HEK293T (cell line): Measurements from ENCODE around the gene KCNE1.
"Not testable (repeated sequence)": the region's sequence is repeated elsewhere in the genome, so short reads cannot be mapped to it uniquely, and the experiment has no call there.

Source experiments
- CTCF ChIA-PET: fragments of 350-600 bp; formaldehyde crosslinking; extraction: SDS; loops from one replicate; lab custom pipeline; 2021; ENCODE audit warnings: antibody characterized with exemption, inconsistent platforms; lab: Yijun Ruan, JAX
- POLR2A ChIA-PET: fragments of 350-600 bp; formaldehyde crosslinking; extraction: SDS; loops from one replicate; lab custom pipeline; 2020; ENCODE audit warnings: antibody characterized with exemption, inconsistent platforms; lab: Yijun Ruan, JAX
- DNase-seq: peaks from one replicate; pipeline ENCODE4 v3.0.0; 2012; ENCODE audit warnings: mixed read lengths; ENCODE audit errors: extremely low spot score
- ARNT ChIP-seq: fragments of 450-650 bp; IDR thresholded peaks from 2 replicates; pipeline ENCODE4 v1.6.1; 2017; ENCODE audit warnings: mild to moderate bottlenecking
- BHLHE40 ChIP-seq: fragments of 450-650 bp; IDR thresholded peaks from 2 replicates; pipeline ENCODE4 v1.6.1; 2016; ENCODE audit warnings: mild to moderate bottlenecking, moderate library complexity, borderline replicate concordance
- CTBP1 ChIP-seq: fragments of 450-650 bp; IDR thresholded peaks from 2 replicates; pipeline ENCODE4 v1.6.1; 2016; ENCODE audit warnings: borderline replicate concordance
- ELF4 ChIP-seq: fragments of 450-650 bp; IDR thresholded peaks from 2 replicates; pipeline ENCODE4 v1.6.1; 2017; ENCODE audit warnings: antibody characterized with exemption
- FOXA1 ChIP-seq: fragments of 450-650 bp; IDR thresholded peaks from 2 replicates; pipeline ENCODE4 v1.6.1; 2016; ENCODE audit warnings: mild to moderate bottlenecking
- FOXK2 ChIP-seq: fragments of 450-650 bp; IDR thresholded peaks from 2 replicates; pipeline ENCODE4 v1.6.1; 2016; ENCODE audit warnings: mild to moderate bottlenecking
- FOXM1 ChIP-seq: fragments of 450-650 bp; IDR thresholded peaks from 2 replicates; pipeline ENCODE4 v1.6.1; 2017; ENCODE audit warnings: mild to moderate bottlenecking, borderline replicate concordance
- HDGF ChIP-seq: fragments of 450-650 bp; IDR thresholded peaks from 2 replicates; pipeline ENCODE4 v1.6.1; 2017; ENCODE audit warnings: antibody characterized with exemption, borderline replicate concordance
- L3MBTL2 ChIP-seq: fragments of 450-650 bp; conservative IDR thresholded peaks from 2 replicates; pipeline ENCODE4 v1.6.1; 2016; ENCODE audit warnings: mild to moderate bottlenecking
- LEF1 ChIP-seq: fragments of 450-650 bp; IDR thresholded peaks from 2 replicates; pipeline ENCODE4 v1.6.1; 2017; ENCODE audit warnings: mild to moderate bottlenecking, borderline replicate concordance
- NFRKB ChIP-seq: fragments of 450-650 bp; IDR thresholded peaks from 2 replicates; pipeline ENCODE4 v1.6.1; 2016; ENCODE audit warnings: mild to moderate bottlenecking, moderate library complexity
- PKNOX1 ChIP-seq: fragments of 450-650 bp; IDR thresholded peaks from 2 replicates; pipeline ENCODE4 v1.6.1; 2016
- SP1 ChIP-seq: fragments of 450-650 bp; IDR thresholded peaks from 2 replicates; pipeline ENCODE4 v1.6.1; 2017
- SUZ12 ChIP-seq: fragments of 450-650 bp; IDR thresholded peaks from 2 replicates; pipeline ENCODE4 v1.6.1; 2016; ENCODE audit warnings: mild to moderate bottlenecking
- TARDBP ChIP-seq: fragments of 450-650 bp; IDR thresholded peaks from 2 replicates; pipeline ENCODE4 v1.6.1; 2016
- ZNF384 ChIP-seq: fragments of 450-650 bp; IDR thresholded peaks from 2 replicates; pipeline ENCODE4 v1.6.1; 2016

Gene KCNE1

GRCh38 chr21:34511787-34512455 lies at the start of gene KCNE1:
TSS of gene KCNE1 (minus strand) at chr21:34512210. CDS start at chr21:34449634, 62,576 bp downstream.
- CTCF ChIA-PET: interaction anchor here (0.7 to 2.1 kb wide), 5 partner anchors 10 to 119 kb away, joined by 3 to 29 read pairs (median 9); no protein-coding TSS in a partner anchor
- DNase-seq: no peak
- POLR2A ChIA-PET: no interaction called here
- TF ChIP-seq LEF1 (no peak), BHLHE40 (no peak), HDGF (no peak), FOXM1 (no peak), TARDBP (no peak), L3MBTL2 (no peak)

DNA sequence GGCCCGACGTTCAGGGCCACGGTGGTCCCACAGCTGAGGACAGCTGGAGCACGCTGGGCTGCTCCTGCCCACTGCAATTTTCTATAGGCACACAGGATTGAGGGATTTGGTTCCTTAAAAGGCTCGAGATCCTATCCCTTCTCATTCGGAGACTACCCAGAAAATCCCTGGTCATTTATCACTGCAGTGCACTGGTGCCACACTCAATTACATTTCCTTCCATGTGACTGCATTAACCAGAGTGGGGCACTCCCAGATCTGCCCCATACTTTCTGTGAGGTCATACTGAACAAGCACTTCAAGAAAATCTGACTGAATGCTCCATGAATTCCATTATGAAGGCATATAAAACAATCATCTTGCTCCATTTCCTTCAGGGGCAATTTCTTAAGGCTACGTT lies 49.8 kb upstream of the KCNE1 start:
- POLR2A ChIA-PET: no interaction called here

GRCh38 chr21:34560609-34561008 lies 48.6 kb upstream of the KCNE1 start:
- ChIA-PET POLR2A (no interaction called here), CTCF (no interaction called here)
- DNase-seq: no peak
- no peak for TF ChIP-seq CTBP1
- TF ChIP-seq FOXA1: no peak
- TF ChIP-seq NFRKB: no peak
- no peak for TF ChIP-seq FOXM1
- TF ChIP-seq HDGF: no peak
- TF ChIP-seq ZNF384: no peak
- TF ChIP-seq SUZ12: no peak
- TF ChIP-seq TARDBP: no peak
- TF ChIP-seq LEF1: no peak
- no peak for TF ChIP-seq SP1
- no peak for TF ChIP-seq L3MBTL2
- TF ChIP-seq ARNT: no peak
- no peak for TF ChIP-seq BHLHE40
- no peak for TF ChIP-seq PKNOX1
- TF ChIP-seq FOXK2: no peak
- TF ChIP-seq ELF4: no peak

More for the DNA sequence above, 49.8 kb upstream of the KCNE1 start:
- no peak for DNase-seq
- TF ChIP-seq FOXK2 (no peak), ZNF384 (no peak), FOXA1 (no peak)
- CTCF ChIA-PET: no interaction called here

DNA sequence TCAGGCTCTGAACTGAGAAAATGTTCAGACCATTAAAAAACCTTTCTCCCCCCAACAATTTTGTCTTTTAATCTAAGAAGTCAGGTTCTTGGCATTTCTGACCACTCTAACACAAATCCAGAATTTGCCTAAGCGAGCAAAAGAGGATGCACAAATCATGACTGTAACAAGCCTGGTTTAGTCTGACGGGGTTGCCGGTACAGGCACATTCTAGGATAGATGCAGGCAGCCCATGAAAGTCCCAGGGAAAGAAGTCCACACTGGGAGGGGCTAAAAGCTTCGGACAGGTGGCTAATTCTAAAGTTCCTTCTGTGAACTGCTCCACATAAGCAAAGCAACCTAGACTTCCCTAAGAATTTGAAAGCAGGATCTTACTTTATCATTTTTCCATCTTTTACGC lies 48.0 kb upstream of the KCNE1 start:
- no peak for DNase-seq
- ChIA-PET CTCF (no interaction called here), POLR2A (no interaction called here)
- no peak for TF ChIP-seq CTBP1
- TF ChIP-seq FOXA1: no peak
- no peak for TF ChIP-seq LEF1
- no peak for TF ChIP-seq ELF4
- TF ChIP-seq FOXK2: no peak
- TF ChIP-seq NFRKB: no peak
- TF ChIP-seq FOXM1: no peak
- TF ChIP-seq HDGF: no peak
- no peak for TF ChIP-seq L3MBTL2
- no peak for TF ChIP-seq ARNT
- TF ChIP-seq BHLHE40: no peak
- no peak for TF ChIP-seq TARDBP
- TF ChIP-seq SP1: no peak

DNA sequence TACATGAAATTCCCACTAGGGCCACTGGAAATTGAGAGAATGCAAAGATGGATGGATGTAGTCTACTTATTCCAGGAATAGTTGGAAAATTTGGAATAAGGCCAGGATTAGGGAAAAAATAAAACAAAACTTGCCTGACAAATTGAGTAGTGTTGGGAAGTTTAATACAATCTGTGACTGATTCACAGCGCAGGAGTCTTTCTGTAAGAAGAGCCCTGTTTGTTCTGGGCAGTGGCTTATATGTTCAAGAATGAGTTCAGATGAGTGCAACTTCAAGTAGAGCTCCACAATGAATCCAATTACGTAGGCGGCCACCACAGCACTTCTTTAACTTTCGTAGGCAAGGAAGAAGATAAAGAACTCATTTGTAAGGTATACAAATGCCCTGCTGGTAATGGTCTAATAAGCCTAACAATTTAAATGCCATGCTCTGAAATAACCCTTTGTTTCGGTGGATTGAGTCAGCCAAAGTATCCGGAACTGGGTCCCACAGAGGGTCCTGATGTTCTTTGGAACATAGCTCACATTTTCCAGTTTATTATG lies 47.1 kb upstream of the KCNE1 start:
- DNase-seq: no peak
- ChIA-PET POLR2A (no interaction called here), CTCF (no interaction called here)
- TF ChIP-seq FOXK2: no peak

- TF ChIP-seq NFRKB (no peak), ELF4 (no peak), TARDBP (no peak), FOXA1 (no peak), SP1 (no peak), L3MBTL2 (no peak), SUZ12 (no peak), HDGF (no peak), ZNF384 (no peak), LEF1 (no peak), FOXM1 (no peak), PKNOX1 (no peak), FOXK2 (no peak), CTBP1 (no peak), ARNT (no peak), BHLHE40 (no peak)
- CTCF ChIA-PET: interaction anchor here (0.6 kb wide), 1 partner anchor 38 kb away, joined by 3 read pairs; no protein-coding TSS in a partner anchor
- DNase-seq: no peak
- POLR2A ChIA-PET: no interaction called here
Measured at GRCh38 chr21:34558166-34558565, 46.2 kb upstream of the KCNE1 start.

- CTCF ChIA-PET: no interaction called here
- TF ChIP-seq L3MBTL2 (no peak), FOXM1 (no peak), HDGF (no peak), NFRKB (no peak)
- POLR2A ChIA-PET: no interaction called here
- DNase-seq: no peak
Measured at GRCh38 chr21:34557261-34557660, 45.3 kb upstream of the KCNE1 start.

DNA sequence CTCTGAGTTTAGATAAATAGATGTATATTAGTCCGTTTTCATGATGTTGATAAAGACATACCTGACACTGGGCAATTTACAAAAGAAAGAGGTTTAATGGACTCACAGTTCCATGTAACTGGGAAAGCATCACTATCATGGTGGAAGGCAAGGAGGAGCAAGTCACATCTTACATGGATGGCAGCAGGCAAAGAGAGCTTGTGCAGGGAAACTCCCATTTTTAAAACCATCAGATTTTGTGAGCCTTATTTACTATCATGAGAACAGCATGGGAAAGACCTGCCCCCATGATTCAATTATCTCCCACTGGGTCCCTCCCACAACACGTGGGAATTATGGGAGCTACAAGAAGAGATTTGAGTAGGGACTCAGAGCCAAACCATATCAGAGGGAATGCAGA lies 42.7 kb upstream of the KCNE1 start:
- DNase-seq, POLR2A ChIA-PET, CTCF ChIA-PET: not testable (repeated sequence)
